Measurements from ENCODE around the gene NDUFB2.

NDUFB2 gene

DNA sequence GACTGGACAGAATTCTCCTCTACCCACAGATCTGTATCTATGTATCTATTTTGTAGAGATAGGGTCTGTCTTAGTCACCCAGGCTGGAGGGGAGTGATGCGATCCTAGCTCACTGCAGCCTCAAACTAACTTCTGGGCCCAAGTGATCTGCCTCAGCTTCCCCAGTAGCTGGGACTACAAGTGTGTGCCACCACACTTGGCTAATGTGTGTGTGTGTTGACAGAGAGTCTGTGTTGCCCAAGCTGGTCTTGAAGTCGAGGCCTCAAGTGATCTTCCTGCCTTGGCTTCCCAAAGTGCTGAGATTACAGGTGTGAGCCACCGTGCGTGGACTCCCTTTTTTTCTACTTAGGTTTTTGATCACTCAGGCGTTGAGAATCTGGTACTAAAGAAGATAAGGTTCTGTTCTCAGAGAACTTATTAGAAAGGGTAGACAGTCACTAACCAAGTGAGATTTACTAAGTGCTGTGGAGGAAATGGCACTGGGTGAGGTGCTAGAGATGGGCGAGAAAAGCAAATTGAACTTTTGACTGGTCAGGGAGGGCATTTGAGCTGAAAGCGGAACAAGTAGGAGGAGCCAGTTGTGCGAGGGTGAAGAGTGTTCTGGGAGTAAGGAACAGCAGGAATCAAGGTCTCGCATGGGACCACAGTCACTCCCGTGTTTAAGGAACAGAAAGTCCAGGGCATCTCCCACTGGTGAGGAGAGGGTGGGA lies 18.0 kb downstream of the NDUFB2 start:
- Histone ChIP-seq H3K4me3 (ENCODE audit: insufficient read depth, low read length, poor library complexity, severe bottlenecking) (no peak overlapping the region), H4K20me1 (ENCODE audit: low read depth, low read length) (no peaks in the 10 kb centered on the region), H3K36me3 (ENCODE audit: low read length) (no peaks in the 10 kb centered on the region), H3K79me2 (ENCODE audit: insufficient read depth, low read length) (no peaks in the 10 kb centered on the region), H3K9me2 (replicated peaks; ENCODE audit: insufficient read depth, low read length) (no peaks in the 10 kb centered on the region), H2AFZ (ENCODE audit: low read depth, low read length, severe bottlenecking) (no peak overlapping the region), H3K27me3 (ENCODE audit: low read length) (no peaks in the 10 kb centered on the region), H3K27ac (ENCODE audit: low read depth, low read length) (no peak overlapping the region), H3K9ac (ENCODE audit: low read length) (no peak overlapping the region), H3K4me2 (ENCODE audit: low read depth, low read length, poor library complexity, severe bottlenecking) (no peak overlapping the region), H3K9me3 (ENCODE audit: insufficient read depth, low read length) (no peaks in the 10 kb centered on the region), H3F3A (ENCODE audit: insufficient read depth) (no peaks in the 10 kb centered on the region)
- TF ChIP-seq, protein P1, sequence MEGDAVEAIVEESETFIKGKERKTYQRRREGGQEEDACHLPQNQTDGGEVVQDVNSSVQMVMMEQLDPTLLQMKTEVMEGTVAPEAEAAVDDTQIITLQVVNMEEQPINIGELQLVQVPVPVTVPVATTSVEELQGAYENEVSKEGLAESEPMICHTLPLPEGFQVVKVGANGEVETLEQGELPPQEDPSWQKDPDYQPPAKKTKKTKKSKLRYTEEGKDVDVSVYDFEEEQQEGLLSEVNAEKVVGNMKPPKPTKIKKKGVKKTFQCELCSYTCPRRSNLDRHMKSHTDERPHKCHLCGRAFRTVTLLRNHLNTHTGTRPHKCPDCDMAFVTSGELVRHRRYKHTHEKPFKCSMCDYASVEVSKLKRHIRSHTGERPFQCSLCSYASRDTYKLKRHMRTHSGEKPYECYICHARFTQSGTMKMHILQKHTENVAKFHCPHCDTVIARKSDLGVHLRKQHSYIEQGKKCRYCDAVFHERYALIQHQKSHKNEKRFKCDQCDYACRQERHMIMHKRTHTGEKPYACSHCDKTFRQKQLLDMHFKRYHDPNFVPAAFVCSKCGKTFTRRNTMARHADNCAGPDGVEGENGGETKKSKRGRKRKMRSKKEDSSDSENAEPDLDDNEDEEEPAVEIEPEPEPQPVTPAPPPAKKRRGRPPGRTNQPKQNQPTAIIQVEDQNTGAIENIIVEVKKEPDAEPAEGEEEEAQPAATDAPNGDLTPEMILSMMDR (IDR thresholded peaks at IDR 0.05; ENCODE audit: insufficient read depth, low read length, poor library complexity, severe bottlenecking), result no peak
- TF ChIP-seq EZH2phosphoT487 (conservative IDR thresholded peaks at IDR 0.05; ENCODE audit: low read length), result no peak

DNA sequence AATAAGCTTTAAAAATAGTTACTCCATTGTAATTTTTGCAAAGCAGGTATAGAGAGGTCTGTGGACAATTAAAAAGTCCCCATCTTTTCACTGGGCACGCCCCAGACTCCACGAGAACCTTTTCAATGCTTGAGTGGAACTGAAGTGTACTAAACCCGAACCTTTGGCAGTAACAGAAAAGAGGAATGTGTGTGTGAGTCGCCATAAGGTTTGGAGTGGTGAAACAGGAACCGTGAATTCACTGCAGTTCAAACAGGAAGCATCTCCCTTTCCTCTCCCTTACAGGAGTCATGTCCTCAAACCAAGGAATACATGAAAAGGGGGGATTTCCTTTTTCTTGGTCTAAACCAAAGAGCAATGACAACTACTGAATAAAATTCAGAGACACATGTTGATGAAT lies 23.2 kb downstream of the NDUFB2 start:
- H3K9me2 ChIP-seq (replicated peaks; ENCODE audit: insufficient read depth, low read length), result no peaks in the 10 kb centered on the region
- H3K9me3 ChIP-seq (ENCODE audit: insufficient read depth, low read length), result no peaks in the 10 kb centered on the region
- TF ChIP-seq, protein P1 (IDR thresholded peaks at IDR 0.05; ENCODE audit: insufficient read depth, low read length, poor library complexity, severe bottlenecking), result no peak
- TF ChIP-seq EZH2phosphoT487 (conservative IDR thresholded peaks at IDR 0.05; ENCODE audit: low read length), result no peak
- no peak overlapping the region for H3K4me3 ChIP-seq (ENCODE audit: insufficient read depth, low read length, poor library complexity, severe bottlenecking)
- H3K27ac ChIP-seq (ENCODE audit: low read depth, low read length), result no peak overlapping the region
- no peaks in the 10 kb centered on the region for H3K36me3 ChIP-seq (ENCODE audit: low read length)
- no peak overlapping the region for H3K4me2 ChIP-seq (ENCODE audit: low read depth, low read length, poor library complexity, severe bottlenecking)
- H4K20me1 ChIP-seq (ENCODE audit: low read depth, low read length), result no peaks in the 10 kb centered on the region
- H3F3A ChIP-seq (ENCODE audit: insufficient read depth), result no peaks in the 10 kb centered on the region
- H3K79me2 ChIP-seq (ENCODE audit: insufficient read depth, low read length), result no peaks in the 10 kb centered on the region
- H2AFZ ChIP-seq (ENCODE audit: low read depth, low read length, severe bottlenecking), result no peak overlapping the region
- no peaks in the 10 kb centered on the region for H3K27me3 ChIP-seq (ENCODE audit: low read length)
- H3K9ac ChIP-seq (ENCODE audit: low read length), result no peak overlapping the region

- Histone ChIP-seq H3K4me3 (ENCODE audit: insufficient read depth, low read length, poor library complexity, severe bottlenecking) (no peak overlapping the region), H3K36me3 (ENCODE audit: low read length) (no peaks in the 10 kb centered on the region), H3K27ac (ENCODE audit: low read depth, low read length) (no peak overlapping the region), H3F3A (ENCODE audit: insufficient read depth) (peaks cover 4% of the 10 kb centered on the region; the same call in 1 of the 2 replicates), H4K20me1 (ENCODE audit: low read depth, low read length) (no peaks in the 10 kb centered on the region), H3K9me2 (replicated peaks; ENCODE audit: insufficient read depth, low read length) (no peaks in the 10 kb centered on the region), H3K4me2 (ENCODE audit: low read depth, low read length, poor library complexity, severe bottlenecking) (no peak overlapping the region), H3K27me3 (ENCODE audit: low read length) (no peaks in the 10 kb centered on the region), H3K9ac (ENCODE audit: low read length) (no peak overlapping the region), H3K9me3 (ENCODE audit: insufficient read depth, low read length) (no peaks in the 10 kb centered on the region), H2AFZ (ENCODE audit: low read depth, low read length, severe bottlenecking) (no peak overlapping the region), H3K79me2 (ENCODE audit: insufficient read depth, low read length) (no peaks in the 10 kb centered on the region)
- TF ChIP-seq EZH2phosphoT487 (conservative IDR thresholded peaks at IDR 0.05; ENCODE audit: low read length), result no peak
- TF ChIP-seq, protein P1 (IDR thresholded peaks at IDR 0.05; ENCODE audit: insufficient read depth, low read length, poor library complexity, severe bottlenecking), result no peak
Observed at GRCh38 chr7:140722254-140722653, 25.7 kb downstream of the NDUFB2 start.

Measured in SU-DHL-6 (cell line).